Activated naive CD8-positive, alpha-beta T cell treated with anti-CD3 and anti-CD28 coated beads, Interleukin-2, amount 50 U/mL, for 16 hours (primary cell): ENCODE data around the gene LTB.
"Not testable (repeated sequence)": the region's sequence is repeated elsewhere in the genome, so short reads cannot be mapped to it uniquely, and the experiment has no call there.

ENCODE experiments used
- DNase-seq: peaks from one replicate; pipeline ENCODE4 v3.0.0-alpha.2; 2020; ENCODE audit warnings: low read depth, low spot score

The LTB gene

GRCh38 chr6:31609519-31610406 lies 27.5 kb upstream of the LTB start:
- no peak for DNase-seq

- DNase-seq, result no peak
These were observed 25.1 kb upstream of the LTB start for GRCh38 chr6:31607317-31607716.

GRCh38 chr6:31597006-31597405 lies 14.8 kb upstream of the LTB start:
- DNase-seq, result no peak

- DNase-seq, result no peak
These were observed 10.2 kb upstream of the LTB start for GRCh38 chr6:31592396-31592771.

GRCh38 chr6:31590691-31591090 lies 8.5 kb upstream of the LTB start:
- not testable (repeated sequence) for DNase-seq

- no peak for DNase-seq
These were observed 6.8 kb upstream of the LTB start for GRCh38 chr6:31588871-31589650.

GRCh38 chr6:31587791-31588777 lies 5.9 kb upstream of the LTB start:
- DNase-seq, result no peak

- no peak for DNase-seq
These were observed 4.5 kb upstream of the LTB start for GRCh38 chr6:31586599-31587281.

GRCh38 chr6:31586008-31586407 lies 3.8 kb upstream of the LTB start, which contains the start of gene LST1:
Gene LST1, plus strand, starts transcription at chr6:31586277. Its CDS starts 1,023 bp downstream, at chr6:31587300.
- no peak for DNase-seq

- no peak for DNase-seq
These were observed 3.3 kb upstream of the LTB start for GRCh38 chr6:31585491-31585890.

GRCh38 chr6:31581434-31582229 lies 592 bp downstream of the LTB start:
- no peak for DNase-seq

GRCh38 chr6:31580807-31581433 lies 1.3 kb downstream of the LTB start:
- peak; percentile 75 for DNase-seq

- no peak for DNase-seq
These were observed 1.8 kb downstream of the LTB start for GRCh38 chr6:31580438-31580740.

- DNase-seq, result no peak
These were observed 2.4 kb downstream of the LTB start for GRCh38 chr6:31579546-31580437.

- DNase-seq, result no peak
These were observed 3.1 kb downstream of the LTB start for GRCh38 chr6:31579119-31579505.

- no peak for DNase-seq
These were observed 3.8 kb downstream of the LTB start for GRCh38 chr6:31578184-31579118.

GRCh38 chr6:31577579-31577966 lies 4.7 kb downstream of the LTB start:
- no peak for DNase-seq
